HG02759 (cell line): ENCODE results near the gene GDA.

Source experiments
- ATAC-seq: cut with Tn5 transposase; IDR thresholded peaks from one replicate; pipeline ENCODE4 v1.9.1; 2021; ENCODE audit warnings: mild to moderate bottlenecking, moderate library complexity; ENCODE audit not compliant: unreplicated experiment

Gene GDA

DNA sequence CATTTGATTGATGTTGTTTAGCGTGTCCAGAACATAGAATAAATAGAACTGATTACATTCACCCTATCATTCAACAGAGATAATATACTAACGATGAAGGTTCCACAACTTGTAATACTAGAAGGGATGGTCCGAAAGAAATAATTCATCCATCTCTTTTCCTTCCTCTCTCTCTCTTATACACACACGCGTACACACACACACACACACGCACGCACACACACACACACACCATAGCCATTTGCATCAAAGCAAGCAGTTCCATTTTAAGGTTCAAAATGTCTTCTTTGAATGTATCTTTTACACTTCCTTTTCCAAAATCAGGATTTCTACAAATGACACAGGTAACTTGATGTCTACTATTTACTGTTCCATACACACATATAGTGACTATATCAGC is 887 bp downstream of the GDA start:
- ATAC-seq = no peak

DNA sequence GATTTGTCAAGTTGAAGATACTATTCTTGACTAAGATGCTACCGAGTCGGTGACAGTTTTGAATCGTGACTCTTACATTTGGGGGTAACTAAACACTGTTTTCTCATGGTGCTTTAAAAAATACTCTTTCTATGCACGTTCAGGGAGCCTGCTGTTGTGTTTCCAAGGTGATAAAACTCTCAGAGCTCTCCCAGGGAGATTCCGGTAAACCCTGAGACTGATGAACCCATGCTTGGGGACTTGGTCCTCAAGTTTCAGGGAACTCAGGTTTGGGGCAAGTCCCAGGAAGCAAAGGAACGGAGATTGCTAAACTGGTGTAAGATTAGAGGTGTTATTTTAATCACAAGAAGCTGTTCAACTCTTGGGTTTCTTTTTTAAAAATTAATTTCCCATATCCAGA is 1.4 kb downstream of the GDA start:
- no peak for ATAC-seq

DNA sequence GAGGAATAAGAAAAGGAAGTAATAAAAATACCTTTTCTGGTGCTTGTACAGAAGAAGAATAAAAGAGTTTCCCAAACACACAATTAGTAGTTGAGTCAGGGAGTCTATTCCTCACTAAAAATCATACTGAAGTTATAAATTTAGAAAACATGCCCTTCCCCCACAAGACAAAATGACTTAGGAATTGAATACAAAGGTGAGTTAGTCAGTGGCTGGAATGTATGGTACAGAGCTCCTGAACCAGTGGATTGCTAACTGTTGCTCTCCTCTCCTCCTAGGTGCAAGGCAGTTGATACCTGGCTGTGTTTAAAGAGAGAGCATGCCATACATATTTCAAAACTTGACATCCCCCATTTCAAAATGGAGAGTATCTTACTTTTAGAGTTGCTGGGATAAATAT is 1.9 kb downstream of the GDA start:
- ATAC-seq = no peak

DNA sequence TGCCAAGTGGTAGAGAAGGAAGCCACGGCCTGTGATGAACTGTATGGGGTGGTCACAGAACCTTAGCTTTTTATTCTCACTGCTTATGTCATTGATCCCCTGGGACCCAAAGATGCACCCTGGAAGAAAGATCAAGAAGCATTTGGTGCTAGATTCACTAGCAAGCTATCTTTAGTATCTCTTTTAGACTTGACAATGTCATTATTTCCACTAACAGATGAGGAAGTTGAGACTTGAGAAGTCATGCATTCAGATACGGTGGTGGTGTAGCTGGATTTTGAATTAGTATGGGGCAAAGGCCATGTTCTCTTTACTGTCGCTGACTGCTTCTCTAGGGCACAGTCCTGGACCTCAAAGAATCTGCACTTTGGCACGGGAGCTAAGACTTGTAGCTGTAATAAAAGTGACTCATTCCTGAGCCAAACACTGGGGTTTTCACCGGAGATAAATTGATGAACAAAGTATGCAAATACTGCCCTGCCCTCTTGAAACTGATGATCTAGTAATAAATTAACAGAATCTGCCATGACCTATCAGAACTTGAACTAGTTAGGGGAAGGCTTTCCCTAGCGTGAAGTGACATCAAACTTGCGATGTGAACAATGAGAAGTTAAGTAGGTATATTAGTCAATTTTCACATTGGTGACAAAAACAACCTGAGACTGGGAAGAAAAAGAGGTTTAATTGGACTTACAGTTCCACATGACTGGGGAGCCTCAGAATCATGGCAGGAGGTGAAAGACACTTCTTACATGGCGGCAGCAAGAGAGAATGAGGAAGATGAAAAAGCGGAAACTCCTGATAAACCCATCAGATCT is 5.4 kb downstream of the GDA start:
- peak; percentile 88 for ATAC-seq

DNA sequence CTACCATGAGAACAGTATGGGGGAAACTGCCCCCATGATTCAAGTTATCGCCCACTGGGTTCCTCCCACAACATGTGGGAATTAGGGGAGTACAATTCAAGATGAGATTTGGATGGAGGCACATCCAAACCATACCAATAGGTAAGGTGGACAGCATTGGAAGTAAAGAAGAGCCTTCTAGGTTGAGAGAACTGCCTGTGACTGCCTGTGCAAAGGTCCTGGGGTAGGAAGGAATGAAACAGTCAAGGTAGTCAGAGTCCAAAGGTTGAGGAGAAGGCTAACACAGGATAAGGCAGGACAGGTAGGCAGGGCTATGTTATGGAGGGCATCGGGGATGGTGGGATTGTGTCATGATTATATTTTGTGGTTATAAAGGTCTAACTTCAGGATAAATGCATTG is 6.1 kb downstream of the GDA start:
- no peak for ATAC-seq

DNA sequence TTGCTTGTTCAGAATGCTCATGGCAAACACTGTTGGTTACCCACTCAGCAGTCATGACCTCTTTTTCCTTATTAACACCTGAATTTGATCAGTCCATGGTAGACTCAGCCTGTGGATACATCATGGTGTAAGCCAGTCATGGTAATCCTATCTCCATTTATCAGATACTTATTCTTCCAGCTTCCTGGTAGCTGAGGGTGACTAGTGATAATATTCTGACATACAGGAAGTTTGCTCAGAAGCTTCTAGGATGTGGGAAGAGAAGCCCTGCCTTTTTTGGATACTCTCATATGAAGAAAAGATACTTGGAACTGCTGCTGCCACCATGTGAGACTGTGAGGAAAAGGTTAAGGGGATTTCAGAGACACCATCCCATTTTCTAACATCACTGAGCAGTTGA is 7.3 kb downstream of the GDA start:
- no peak for ATAC-seq

DNA sequence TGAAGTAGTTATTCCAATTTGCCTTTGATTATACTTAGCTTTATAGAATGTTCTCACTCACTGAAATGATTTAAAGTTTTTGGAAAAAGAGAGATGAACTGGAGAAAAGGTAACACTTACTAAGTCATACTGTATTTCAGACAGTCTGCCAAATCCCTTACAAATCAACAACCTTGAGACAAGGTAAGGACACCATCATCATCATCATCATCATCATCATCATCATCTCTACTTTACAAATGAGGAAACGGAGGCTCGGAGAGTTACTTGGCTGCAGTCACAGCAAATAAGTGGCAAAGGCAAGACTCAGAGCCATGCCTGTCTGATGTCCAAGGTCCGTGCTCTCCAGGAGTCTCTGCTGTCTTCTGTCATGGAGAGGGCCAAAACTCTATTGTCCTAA is 9.4 kb downstream of the GDA start:
- no peak for ATAC-seq

DNA sequence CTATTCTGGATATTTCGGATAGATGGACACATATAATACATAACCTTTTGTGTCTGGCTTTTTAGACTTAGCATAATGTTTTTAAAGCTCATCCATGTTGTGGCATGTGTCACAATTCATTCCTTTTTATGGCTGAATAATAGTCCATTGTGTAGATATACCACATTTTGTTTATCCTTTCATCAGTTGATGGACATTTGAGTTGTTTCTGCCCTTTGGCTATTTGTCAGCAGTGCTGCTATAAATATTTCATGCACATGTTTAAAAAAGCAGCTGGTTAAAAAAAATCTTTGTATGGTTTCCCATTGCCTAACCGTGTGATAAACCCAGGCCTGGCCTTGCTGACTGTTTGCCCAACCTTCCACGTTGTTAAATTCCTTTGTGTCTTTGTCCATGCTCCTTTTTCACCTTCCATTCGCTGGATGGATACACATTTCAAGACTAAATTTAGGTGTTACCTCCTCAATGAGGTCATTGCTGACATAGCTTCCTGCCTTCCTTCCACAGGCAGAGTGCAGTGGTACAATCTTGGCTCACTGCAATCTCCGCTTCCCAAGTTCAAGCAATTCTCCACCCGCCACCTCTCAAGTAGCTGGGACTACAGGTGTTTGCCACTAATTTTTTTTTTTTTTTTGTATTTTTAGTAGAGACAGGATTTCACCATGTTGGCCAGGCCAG is 11.3 kb downstream of the GDA start:
- ATAC-seq = no peak

DNA sequence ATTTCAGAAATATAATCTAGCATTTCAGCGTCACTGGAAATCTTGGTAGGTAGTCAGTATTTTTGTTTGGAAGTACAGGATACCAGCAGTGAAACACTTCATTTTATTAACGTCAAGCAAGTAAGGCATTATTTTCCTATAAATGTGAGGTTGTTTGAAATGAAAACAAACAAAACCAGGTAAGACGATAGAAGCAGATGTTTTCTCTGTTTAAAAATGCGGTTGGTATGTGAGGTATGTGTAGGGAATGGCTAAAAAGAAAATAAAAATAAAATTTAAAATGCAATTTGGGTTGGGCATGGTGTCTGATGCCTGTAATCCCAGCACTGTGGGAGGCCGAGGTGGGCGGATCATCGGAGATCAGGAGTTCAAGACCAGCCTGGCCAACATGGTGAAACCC is 16.1 kb downstream of the GDA start:
- ATAC-seq = no peak

DNA sequence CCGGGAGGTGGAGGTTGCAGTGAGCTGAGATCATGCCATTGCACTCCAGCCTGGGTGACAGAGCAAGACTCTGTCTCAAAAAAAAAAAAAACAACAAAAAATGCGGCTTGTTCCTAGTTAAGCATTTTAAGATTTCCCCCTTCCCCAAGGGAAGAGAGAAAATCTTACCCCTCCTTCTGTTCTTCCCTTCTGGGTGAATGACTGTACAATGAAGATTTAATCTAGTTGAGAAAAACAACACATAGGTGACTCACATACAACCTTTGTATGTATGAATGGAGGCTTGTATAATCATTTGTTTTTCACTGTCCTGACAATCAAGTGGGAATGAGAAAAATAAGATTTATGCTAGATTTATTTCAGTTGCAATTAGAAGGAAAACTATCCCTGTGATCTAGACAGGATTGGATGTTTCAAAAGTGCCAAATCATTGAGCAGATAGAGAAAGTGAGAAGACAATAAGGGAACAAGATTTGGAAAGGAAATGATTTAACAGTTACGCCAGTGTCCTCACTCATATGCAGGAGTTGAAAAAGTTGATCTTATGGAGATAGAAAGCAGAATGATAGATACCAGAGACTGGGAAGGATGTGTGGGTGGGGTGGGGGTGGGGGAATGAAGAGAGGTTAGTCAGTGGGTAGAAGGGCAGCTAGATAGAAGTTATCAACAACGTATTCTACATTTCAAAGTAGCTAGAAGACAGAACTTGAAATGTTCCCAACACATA is 16.7 kb downstream of the GDA start:
- no peak for ATAC-seq

DNA sequence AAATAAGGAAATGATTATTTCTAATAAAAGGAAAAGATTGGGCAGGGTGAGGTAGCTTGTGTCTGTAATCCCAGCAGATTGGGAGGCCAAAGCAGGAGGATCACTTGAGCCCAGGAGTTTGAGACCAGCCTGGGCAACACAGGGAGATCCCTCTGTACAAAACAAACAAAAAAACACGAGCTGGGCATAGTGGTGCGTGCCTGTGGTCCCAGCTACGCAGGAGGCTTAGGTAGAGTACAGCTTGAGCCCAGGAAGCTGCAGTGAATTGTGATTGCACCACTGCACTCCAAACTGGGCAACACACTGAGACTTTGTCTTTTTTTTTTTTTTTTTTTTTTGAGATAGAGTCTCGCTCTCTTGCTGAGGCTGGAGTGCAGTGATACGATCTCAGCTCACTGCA is 18.8 kb downstream of the GDA start:
- ATAC-seq = no peak

DNA sequence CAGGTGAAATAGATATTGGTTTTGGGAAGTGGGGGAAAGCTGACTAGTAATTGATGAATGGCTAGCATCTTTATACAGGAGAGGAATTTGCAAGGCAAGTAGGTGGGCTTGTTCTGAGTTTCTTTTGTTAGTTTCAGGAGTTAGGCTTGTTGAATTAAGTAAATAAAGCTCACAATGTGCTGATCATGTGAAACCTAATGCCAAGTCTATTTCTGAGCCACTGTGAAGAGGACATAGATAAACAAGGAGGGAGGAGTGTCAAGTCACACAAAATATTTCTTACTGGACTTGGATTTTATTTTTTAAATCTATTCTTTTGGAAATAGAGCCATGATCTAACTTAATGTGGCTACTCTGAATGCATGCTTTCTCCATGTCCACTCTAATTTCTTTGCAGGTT is 19.9 kb downstream of the GDA start:
- ATAC-seq = no peak

DNA sequence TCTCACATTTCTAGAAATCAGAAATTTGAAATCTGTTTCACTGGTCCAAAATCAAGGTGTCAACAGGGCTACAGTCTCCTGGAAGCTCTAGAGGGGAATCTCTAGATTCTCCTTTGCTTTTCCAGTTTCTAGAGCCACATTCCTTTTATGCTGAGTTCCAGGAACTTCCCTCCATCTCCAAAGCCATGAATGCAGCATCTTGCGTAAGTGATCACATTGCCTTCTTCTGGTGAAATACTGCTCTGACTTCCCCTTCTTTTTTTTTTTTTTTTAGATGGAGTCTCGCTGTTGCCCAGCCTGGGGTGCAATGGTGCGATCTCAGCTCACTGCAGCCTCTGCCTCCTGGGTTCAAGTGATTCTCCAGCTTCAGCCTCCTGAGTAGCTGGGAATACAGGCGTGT is 23.8 kb downstream of the GDA start:
- no peak for ATAC-seq

DNA sequence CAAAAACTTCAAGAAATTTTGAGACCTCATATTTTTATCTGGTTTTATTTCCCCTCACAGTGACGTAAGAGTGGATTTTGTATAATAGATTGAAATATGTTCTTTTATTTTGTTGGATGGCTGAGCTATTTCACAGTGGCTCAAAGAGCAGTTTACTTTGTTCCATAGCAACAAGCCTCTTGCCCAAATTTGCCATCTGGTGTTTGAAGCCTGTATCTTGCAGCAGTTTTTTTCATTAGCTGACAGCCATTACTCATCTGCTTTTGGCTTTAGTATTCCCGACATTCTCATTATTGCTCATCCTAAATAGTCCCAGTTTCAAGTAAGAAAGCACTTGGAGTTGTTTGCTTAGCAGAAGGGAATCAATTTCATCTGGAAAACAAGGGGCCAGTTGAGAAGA is 36.3 kb downstream of the GDA start:
- no peak for ATAC-seq

DNA sequence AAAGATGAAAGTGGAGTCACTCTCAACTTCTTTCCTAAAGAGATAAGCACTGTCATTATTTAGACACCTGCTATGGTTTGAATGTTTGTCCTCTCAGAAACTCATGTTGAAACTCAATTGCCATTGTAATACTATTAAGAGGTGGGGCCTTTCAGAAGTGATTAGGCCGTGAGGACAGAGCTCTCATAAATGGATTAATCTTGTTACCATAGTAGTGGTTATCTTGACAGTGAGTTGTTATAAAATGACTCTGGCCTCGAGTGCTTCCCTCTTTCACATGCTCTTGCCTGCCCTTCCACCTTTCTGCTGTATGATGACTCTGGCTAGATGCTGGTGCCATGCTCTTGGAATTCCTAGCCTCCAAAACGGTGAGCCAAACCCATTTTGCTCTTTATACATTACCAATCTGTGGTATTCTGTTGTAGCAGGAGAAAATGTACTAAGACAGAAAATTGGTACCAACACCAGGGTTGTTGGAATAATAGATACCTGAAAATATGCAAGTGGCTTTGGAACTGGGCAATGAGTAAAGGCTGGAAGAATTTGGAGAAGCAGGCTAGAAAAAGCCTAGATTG is 38.0 kb downstream of the GDA start:
- ATAC-seq = no peak

DNA sequence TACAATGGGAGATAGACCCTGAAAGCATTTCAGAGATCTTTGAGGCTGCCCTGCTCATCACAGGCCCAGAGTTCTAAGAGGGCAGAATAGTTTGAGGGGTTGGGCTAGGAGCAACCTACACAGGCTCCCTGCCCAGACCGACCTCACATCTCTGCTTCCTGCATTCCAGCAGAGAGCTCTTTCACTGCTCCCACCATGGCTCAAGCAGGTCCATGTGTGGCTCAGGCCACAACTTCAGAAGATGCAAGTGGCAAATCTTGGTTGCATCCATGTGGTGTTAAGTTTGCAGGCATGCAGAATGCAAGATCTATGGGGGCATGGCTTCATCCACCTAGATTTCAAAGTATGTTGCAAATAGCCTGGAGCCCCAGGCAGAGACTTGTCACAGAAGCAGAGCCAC is 39.0 kb downstream of the GDA start:
- no peak for ATAC-seq

DNA sequence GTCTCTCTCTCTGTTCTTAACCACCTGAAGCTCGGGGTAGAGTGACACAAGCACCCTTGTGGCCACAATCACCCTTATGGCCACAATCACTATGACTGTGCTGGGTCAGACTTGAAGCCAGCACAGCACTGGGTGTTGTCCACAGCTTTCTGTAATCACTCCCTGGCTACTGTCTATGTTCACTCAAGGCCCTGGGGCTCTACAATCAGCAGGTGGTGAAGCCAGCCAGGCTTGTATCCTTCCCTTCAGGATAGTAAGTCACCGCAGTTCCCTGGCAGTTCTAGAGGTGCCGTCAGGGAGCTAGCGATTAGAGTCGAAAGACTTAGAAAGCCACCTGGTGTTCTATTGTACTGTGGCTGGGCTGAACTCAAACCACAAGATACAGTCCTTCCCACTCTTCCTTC is 44.2 kb downstream of the GDA start:
- ATAC-seq = peak; percentile 95

DNA sequence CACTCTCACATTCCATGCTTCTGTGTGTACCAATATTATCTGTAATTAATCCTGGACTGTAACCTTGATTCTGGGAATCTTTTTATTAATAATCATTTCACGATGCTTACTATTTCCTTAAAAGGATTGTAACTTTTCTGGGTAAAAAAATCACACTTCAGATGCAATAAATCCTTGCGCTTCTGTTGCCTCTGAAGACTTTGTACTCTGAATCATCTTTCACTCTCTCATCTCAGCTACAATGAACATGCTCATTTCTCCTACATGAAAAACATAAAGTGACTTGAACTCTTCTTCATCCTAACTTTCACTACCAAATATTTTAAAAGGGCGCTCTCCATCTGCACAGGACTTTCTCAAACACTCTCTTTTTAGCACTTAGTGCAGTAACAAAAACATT is 50.0 kb downstream of the GDA start:
- no peak for ATAC-seq

DNA sequence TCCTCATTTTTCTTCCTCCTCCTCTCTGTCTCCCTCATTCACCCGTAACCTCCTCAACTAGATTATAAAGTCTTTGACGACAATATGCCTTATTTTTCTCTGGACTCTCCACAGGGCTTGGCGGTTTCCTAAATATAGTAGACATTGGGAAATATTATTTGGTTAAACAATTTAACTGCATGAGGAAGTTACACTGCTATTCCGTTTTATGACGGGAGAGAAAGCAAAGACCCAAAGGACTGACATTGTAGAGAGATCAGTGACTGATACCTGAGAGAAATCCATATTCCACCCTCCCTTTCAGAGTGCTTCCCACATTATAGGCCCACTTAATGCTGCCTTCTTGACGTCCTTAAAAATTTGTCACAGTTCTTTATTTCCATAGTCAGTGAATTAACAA is 51.2 kb downstream of the GDA start:
- ATAC-seq = no peak

DNA sequence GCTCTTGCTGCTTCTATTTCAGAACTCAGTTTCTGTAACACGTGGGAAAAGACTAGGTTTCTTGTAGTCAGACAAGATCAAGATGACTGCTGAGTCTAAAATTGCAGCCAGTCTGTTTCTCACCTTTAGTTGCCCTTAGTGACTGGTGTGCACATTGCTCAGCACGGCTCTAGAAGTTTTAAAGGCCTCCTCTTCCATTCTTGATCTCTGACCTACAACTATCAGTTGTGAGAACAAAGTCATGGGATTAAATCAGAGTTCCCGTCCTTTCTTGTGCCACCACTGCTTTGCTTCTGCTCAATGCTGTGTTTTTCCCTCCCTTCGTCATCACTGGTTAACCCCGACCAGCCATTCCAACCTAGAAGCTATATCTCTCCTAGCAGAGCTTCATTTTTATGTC is 52.8 kb downstream of the GDA start:
- no peak for ATAC-seq

DNA sequence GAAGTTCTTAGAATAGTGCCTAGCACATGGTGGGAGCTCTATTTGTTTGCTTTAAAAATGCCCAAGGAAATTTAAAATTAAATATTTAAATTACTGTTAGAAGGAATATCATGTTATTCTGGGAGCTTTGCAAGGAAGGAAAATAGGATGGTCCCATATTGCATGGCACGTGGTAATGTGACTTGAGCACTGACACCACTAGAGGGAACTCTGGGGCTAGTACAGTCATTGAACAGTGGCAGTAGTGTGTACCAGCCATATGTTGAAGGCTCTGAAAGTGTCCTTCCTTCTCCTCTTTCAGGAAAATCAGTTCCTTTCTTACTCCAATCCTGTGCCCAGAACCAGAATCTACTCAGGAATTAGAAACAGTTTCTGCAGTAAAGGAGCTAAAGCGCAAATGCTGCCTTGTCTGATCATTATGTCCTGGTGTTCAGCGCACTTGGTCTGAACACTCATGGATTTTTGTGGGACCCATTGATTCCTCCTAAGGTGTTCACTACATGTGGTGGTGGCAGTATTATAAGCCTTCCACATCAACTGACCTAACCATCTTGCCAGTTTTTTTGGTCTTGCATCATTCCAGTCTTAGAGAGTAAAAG is 54.1 kb downstream of the GDA start:
- ATAC-seq = peak; percentile 65
